Measurements from ENCODE around the gene GARNL3. TPM values are rescaled to one million over a fixed set of nuclear protein-coding genes. Genes with fewer than 3 reads are reported as not detected.
A peak's percentile ranks its signal among the peaks of the same experiment; 100 is the strongest.

Gene GARNL3
- total RNA-seq, 6 experiments from 2014 or later: 4.4 to 9.7 (median 6.1) TPM

- ATAC-seq (peak; percentile 41 to 58 (median 48)), DNase-seq (no peak)
- Histone ChIP-seq H3K4me3 (no peak overlapping the region), H3K9me3 (no peaks in the 10 kb centered on the region), H3K27me3 (no peaks in the 10 kb centered on the region), H3K4me1 (peaks cover 0 to 20% (median 9%) of the 10 kb centered on the region in 4 donors), H3K27ac (peak overlapping the region in 1 of 3 donors; percentile 50), H3K36me3 (no peaks in the 10 kb centered on the region)
- intact Hi-C loops (cut with DNase I): no loop called here
- TF ChIP-seq, protein P1, sequence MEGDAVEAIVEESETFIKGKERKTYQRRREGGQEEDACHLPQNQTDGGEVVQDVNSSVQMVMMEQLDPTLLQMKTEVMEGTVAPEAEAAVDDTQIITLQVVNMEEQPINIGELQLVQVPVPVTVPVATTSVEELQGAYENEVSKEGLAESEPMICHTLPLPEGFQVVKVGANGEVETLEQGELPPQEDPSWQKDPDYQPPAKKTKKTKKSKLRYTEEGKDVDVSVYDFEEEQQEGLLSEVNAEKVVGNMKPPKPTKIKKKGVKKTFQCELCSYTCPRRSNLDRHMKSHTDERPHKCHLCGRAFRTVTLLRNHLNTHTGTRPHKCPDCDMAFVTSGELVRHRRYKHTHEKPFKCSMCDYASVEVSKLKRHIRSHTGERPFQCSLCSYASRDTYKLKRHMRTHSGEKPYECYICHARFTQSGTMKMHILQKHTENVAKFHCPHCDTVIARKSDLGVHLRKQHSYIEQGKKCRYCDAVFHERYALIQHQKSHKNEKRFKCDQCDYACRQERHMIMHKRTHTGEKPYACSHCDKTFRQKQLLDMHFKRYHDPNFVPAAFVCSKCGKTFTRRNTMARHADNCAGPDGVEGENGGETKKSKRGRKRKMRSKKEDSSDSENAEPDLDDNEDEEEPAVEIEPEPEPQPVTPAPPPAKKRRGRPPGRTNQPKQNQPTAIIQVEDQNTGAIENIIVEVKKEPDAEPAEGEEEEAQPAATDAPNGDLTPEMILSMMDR (IDR thresholded peaks at IDR 0.05): no peak
- no peak for TF ChIP-seq POLR2A (IDR thresholded peaks at IDR 0.05)
- 67% methylated on average over 2 of the region's 4 CpGs for WGBS (ENCODE audit: insufficient coverage, low coverage, low lambda C conversion rate, missing lambda C conversion rate)
Measured at GRCh38 chr9:127292415-127292814, 27.8 kb downstream of the GARNL3 start.

- 37% methylated on average over 5 of the region's 5 CpGs for WGBS (ENCODE audit: insufficient coverage, low coverage, low lambda C conversion rate, missing lambda C conversion rate)
Measured at GRCh38 chr9:127293328-127293727, 28.8 kb downstream of the GARNL3 start.

GRCh38 chr9:127293767-127294166 is 29.2 kb downstream of the GARNL3 start:
- Histone ChIP-seq H3K27ac (peak overlapping the region; percentile 2 to 68 (median 50)), H3K4me1 (peaks cover 0 to 20% (median 9%) of the 10 kb centered on the region in 4 donors), H3K36me3 (no peaks in the 10 kb centered on the region), H3K4me3 (no peak overlapping the region), H3K9me3 (no peaks in the 10 kb centered on the region), H3K27me3 (no peaks in the 10 kb centered on the region)
- TF ChIP-seq POLR2A (IDR thresholded peaks at IDR 0.05): no peak
- TF ChIP-seq, protein P1 (IDR thresholded peaks at IDR 0.05): no peak
- no peak for DNase-seq
- 67% methylated on average over 1 of the region's 1 CpG for WGBS (ENCODE audit: insufficient coverage, low coverage, low lambda C conversion rate, missing lambda C conversion rate)
- peak in 3 of 4 donors; percentile 14 to 27 (median 17) for ATAC-seq
- intact Hi-C loops (cut with DNase I): no loop called here

More at GRCh38 chr9:127293328-127293727, 28.8 kb downstream of the GARNL3 start:
- no peak overlapping the region for H3K4me3 ChIP-seq
- H3K36me3 ChIP-seq: no peaks in the 10 kb centered on the region
- peaks cover 0 to 20% (median 9%) of the 10 kb centered on the region in 4 donors for H3K4me1 ChIP-seq
- intact Hi-C loops (cut with DNase I): no loop called here
- H3K27ac ChIP-seq: peak overlapping the region; percentile 2 to 68 (median 50)
- DNase-seq (no peak), ATAC-seq (peak; percentile 19 to 56 (median 44))
- TF ChIP-seq POLR2A (IDR thresholded peaks at IDR 0.05): no peak
- TF ChIP-seq, protein P1 (IDR thresholded peaks at IDR 0.05): no peak
- no peaks in the 10 kb centered on the region for H3K9me3 ChIP-seq
- no peaks in the 10 kb centered on the region for H3K27me3 ChIP-seq

DNA sequence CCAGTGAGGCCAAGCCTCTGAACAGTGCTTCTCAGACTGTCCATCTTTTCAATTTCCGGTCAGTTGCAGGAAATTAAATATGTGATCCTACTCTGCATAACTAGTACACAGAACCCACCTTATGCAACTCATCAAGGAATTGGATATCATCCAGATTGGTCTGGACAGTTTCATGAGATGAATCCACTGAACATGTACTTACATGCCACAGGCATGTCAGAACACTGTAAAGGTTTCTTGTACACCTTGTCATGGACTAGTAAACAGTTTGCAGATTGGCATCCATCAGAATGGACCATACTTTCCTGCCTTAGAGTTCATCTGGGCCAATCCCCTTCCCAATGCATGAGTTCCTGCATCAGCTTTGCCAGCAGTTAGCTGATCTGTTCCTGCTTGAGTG is 30.4 kb downstream of the GARNL3 start:
- 63% methylated on average over 1 of the region's 1 CpG for WGBS (ENCODE audit: insufficient coverage, low coverage, low lambda C conversion rate, missing lambda C conversion rate)
- Histone ChIP-seq H3K9me3 (no peaks in the 10 kb centered on the region), H3K4me1 (peaks cover 0 to 20% (median 9%) of the 10 kb centered on the region in 4 donors), H3K27ac (no peak overlapping the region), H3K27me3 (no peaks in the 10 kb centered on the region), H3K4me3 (no peak overlapping the region), H3K36me3 (no peaks in the 10 kb centered on the region)
- DNase-seq: no peak
- no peak for ATAC-seq
- intact Hi-C loops (cut with DNase I): no loop called here
- TF ChIP-seq, protein P1 (IDR thresholded peaks at IDR 0.05): no peak
- no peak for TF ChIP-seq POLR2A (IDR thresholded peaks at IDR 0.05)

Measured in right lobe of liver (tissue), 6 donors.